HG03442 (cell line): ENCODE measurements around the gene YIF1B.
A peak's percentile ranks its signal among the peaks of the same experiment; 100 is the strongest.

Experiments
- ATAC-seq: cut with Tn5 transposase; IDR thresholded peaks from one replicate; pipeline ENCODE4 v1.9.1; 2021; ENCODE audit warnings: mild to moderate bottlenecking, moderate library complexity; ENCODE audit not compliant: unreplicated experiment

YIF1B gene

DNA sequence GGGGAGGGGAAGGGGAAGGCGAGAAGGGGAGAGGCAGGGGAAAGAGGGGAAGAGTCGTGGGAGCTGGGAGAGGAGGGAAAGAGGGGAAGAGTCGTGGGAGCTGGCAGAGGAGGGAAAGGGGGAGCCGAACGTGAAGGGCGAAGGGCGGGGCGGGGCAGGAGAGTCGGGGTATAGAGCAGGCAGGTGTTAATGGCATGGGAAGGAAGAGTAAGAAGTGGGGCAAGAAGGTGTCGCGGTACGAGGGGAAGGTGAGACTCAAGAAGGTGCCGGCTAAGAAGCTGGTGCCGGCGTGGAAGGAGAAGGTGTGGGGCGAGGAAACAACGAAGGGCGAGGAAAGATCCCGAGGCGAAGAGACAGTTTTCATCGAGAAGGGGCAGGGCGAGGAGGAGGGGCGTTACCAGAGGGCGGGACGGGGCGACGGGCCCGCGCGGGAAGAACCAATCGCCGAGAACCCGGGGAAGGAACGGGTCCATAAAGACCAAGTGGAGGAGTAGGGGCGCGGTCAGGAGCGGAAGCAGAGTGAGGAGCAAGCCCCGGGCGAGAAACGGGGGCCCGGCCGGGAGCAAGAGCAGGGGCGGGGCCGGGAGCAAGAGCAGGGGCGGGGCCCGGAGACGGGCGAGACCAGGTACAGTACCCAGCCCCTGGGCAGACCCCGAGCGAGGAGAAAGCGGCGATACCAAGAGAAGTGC, 20.3 kb upstream of the YIF1B start:
- peak; percentile 63 for ATAC-seq

DNA sequence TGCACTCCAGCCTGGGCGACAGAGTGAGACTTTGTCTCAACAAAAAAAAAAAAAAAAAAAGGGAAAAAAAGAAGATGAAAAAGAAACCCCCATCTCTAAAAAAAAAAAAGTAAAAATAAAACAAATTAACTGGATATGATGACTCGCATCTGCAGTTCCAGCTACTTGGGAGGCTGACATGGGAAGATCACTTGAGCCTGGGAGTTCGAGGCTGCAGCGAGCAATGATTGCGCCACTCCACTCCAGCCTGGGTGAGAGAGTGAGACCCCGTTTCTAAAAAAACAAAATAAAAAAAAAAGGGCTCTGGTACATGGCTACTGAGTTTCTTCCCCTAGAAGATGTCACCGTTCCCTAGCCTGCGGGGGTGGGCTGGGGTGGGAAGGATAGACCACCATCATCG, 17.5 kb upstream of the YIF1B start:
- no peak for ATAC-seq

GRCh38 chr19:38331728-38332127, 16.0 kb upstream of the YIF1B start:
- ATAC-seq, result no peak

DNA sequence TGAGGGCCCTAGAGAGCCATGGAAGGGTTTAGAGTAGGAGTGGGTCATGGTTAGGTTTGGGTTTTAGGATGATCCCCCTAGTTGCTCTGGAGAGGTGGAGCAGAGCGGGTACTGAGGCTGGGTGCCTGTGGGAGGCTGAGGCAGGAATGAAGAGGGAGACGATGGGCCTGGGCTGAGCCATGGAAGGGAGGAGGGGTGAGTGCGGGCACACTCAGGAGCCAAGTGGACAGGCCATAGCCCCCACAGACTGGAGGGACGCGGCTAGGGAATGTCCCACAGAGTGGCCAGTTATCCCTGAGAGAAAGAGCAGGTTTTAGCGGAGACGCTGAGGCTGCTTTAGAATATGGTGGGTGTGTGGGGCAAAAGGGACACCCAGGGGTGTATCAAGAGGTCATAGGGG, 13.9 kb upstream of the YIF1B start:
- no peak for ATAC-seq

DNA sequence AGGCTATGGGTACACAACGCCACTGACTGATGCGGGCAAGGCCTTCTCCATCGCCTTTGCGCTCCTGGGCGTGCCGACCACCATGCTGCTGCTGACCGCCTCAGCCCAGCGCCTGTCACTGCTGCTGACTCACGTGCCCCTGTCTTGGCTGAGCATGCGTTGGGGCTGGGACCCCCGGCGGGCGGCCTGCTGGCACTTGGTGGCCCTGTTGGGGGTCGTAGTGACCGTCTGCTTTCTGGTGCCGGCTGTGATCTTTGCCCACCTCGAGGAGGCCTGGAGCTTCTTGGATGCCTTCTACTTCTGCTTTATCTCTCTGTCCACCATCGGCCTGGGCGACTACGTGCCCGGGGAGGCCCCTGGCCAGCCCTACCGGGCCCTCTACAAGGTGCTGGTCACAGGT, 10.8 kb upstream of the YIF1B start:
- no peak for ATAC-seq

GRCh38 chr19:38324431-38324830, 8.7 kb upstream of the YIF1B start:
- no peak for ATAC-seq

DNA sequence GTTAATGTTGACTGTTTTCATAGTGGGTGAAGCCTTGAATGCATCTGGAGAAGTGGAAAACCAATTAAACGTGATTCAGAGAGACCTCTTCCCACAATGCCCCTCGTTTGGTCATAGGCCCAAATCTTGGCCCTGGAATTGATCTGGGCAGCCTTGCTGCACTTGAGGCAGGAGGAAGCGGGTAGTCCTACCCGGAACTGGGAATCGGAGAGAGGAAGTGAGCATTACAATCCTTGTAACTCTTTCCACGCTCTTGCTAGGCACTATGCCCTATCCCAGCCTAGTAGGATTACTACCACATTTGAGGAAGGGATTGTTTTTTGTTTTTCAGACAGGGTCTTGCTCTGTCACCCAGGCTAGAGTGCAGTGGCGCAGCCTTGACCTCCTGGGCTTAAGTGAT, 7.5 kb upstream of the YIF1B start:
- ATAC-seq, result no peak

DNA sequence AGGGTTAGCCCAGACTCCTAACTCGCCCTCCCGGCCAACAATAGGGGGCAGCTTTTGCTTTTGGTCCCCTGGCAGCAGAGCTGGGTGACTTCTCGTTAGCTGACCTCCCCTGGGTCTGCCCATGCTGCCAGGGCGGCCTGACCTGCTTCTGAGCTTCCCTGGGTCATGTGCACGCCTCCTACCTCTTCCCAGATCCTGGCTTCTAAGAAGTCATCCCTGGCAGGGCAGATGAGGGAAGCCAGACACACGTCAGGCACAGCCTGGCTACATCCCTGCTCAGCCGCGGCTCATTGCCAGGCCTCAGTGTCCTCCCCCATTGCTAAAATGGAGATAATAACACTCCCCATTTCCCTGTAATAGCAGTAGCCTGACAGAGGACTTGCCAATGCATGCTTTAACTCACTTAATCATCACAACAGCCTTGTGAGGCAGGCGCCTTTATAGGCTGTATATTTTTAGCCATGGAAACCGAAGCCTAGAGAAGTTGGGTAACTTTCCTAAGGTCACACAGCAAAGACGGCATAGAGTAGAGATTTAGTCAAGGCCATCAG, 6.0 kb upstream of the YIF1B start:
- ATAC-seq, result no peak

DNA sequence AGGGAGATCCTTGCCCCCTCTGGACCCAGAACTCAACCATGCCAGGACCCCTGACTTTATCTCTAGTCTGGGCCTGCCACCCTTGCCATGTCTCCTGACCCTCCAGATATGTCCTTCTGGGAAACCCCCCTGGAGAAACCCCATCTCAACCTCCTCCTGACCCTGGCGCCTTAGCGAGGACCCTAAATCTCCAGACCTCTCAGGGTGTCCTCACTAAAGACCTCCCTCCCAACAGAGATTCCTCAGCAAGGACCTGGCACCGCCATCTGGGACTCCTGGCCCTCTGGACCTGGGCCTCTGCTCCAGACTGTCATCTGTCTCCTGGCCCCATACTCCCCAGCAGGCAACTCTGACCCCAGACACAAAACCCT, 5.2 kb upstream of the YIF1B start:
- ATAC-seq, result no peak

GRCh38 chr19:38319421-38320258, 3.9 kb upstream of the YIF1B start, which contains the start of gene KCNK6:
KCNK6 (plus strand) TSS chr19:38319845; CDS start chr19:38319951, 106 bp downstream.
- no peak for ATAC-seq

- no peak for ATAC-seq
Observed at GRCh38 chr19:38318660-38319059, 2.9 kb upstream of the YIF1B start.

DNA sequence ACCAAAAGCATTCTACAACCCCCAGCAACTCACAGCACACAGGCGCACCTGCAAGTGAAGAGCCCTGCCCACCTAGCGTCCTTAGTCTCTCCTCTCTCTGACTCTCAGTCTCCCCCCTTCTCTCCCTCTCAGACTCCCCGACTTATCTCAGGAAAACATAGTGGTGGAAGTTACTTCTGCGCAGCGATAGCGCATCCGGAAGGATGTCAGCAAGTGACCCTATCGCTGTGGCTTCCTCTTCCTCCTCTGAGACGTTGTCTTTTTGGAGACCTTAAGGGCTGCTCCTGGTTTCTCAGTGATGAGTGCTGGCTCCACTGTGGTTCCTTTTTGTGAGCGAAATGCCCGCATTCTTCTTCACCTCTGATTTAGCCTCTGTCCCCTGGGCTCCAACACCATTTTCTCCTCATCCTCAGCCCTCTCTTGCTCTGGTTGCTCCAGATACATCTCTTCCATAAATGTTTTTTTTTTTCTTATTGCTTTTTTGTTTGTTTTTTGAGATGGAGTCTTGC, 1.4 kb upstream of the YIF1B start:
- no peak for ATAC-seq

- no peak for ATAC-seq
Observed at GRCh38 chr19:38316477-38317067, 825 bp upstream of the YIF1B start.

DNA sequence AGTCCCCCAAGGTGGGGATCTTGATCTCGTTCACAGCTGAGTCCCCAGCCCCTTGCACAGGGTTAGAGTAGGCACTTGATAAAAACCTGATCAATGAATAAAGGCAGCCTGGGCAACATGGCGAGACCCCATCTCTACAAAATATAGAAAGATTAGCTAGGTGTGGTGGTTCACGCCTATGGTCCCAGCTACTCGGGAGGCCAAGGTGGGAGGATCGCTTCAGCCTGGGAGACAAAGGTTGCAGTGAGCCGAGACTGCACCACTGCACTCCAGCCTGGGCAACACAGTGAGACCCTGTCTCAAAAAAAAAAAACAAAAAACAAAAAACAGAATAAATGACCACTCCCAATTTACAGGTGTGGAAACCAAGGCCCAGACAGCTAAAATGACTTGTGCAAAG, 4.8 kb downstream of the YIF1B start:
- no peak for ATAC-seq

DNA sequence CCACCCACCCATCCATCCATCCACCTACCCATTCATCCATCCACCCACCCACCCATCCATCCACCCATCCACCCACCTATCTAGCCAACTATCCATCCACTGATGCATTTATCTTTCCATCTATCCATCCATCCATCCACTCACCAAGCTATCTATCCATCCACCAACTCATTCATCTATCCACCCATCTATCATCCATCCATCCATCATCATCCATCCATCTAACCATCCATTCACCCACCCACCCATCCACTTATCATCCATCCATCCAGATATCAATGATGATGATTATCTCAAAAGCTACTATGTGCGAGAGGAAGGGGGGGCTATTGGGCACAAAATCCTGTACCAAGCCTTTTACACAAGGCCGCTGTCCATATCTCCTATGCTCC, 5.5 kb downstream of the YIF1B start:
- no peak for ATAC-seq

- ATAC-seq, result no peak
Observed at GRCh38 chr19:38309615-38310278, 6.0 kb downstream of the YIF1B start.

DNA sequence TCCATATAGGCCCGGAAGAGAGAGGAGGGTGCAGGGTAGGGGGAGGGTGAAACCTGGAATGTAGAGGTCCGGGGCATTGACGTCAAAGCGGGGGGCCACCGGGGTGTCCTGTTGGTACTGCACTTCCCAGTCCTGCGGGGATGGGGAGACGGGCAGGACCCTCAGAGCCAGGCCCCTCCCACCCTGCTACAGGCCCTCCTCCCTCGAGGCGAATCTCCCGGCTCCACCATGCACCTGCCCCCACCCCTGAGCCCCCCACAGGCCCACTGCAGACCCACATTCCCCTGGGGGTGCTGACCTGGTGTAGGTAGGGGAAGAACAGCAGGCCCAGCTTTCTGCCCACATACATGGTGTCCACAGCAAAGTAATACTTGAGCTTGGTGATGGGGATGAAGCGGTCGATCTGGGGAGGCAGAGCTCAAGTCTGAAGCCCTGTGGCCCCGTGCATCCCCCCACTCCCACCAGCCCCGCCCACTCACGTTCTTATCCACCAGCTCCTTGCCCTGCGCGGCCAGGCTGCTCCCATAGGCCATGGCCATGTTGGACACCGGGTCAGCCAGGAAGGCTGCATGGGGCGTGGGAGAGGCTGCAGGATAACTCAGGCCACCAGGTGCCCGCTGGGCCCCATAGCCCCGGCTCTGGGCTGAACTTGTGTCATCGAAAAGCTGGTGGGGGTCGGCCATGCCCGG, 6.7 kb downstream of the YIF1B start:
- no peak for ATAC-seq

- ATAC-seq, result no peak
Observed at GRCh38 chr19:38308006-38308766, 7.6 kb downstream of the YIF1B start.

DNA sequence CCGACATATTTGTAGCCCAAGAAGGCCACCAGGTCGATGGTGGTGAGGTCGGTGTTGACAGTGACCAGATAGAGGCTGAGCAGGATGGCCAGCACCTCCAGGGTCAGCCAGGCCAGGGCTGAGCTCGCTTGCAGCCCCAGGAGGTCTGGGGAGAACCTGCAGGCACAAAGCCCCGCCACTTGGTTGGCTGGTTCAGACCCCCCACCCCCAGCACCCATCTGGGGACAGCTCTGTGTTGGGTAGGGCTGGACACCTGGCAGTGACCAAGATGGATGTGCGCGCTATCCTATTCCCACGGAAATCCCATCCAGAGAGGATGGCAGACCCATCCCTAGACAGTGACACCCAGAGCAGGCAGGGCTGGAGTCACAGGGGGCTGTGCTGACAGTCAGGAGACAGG, 8.2 kb downstream of the YIF1B start:
- no peak for ATAC-seq

DNA sequence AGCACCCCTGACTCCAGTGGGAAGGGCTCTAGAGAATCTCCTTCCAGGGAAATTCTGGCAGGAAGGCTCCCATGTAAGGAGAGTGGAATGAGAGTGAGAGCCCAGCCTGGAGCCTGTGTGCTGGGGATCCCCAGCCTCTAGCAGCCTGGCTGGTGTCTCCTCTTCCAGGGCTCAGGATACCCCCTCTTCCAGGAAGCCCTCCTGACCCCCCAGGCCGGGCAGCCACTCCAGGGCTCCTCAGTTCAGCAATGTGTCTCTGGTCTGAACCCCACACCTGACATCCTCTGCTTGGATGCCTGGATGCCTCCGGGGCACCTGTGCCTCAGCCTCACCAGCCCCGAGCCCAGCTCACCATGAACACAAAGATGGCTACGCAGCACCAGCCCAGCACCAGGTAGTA, 8.7 kb downstream of the YIF1B start:
- no peak for ATAC-seq
